MV-4-11 (cell line): ENCODE results near the gene RETREG3.
"Not testable (repeated sequence)": the region's sequence is repeated elsewhere in the genome, so short reads cannot be mapped to it uniquely, and the experiment has no call there.

Source experiments
- DNase-seq: peaks from one replicate; lab custom pipeline; 2025; lab: John Stamatoyannopoulos, UW

Gene RETREG3, protein sequence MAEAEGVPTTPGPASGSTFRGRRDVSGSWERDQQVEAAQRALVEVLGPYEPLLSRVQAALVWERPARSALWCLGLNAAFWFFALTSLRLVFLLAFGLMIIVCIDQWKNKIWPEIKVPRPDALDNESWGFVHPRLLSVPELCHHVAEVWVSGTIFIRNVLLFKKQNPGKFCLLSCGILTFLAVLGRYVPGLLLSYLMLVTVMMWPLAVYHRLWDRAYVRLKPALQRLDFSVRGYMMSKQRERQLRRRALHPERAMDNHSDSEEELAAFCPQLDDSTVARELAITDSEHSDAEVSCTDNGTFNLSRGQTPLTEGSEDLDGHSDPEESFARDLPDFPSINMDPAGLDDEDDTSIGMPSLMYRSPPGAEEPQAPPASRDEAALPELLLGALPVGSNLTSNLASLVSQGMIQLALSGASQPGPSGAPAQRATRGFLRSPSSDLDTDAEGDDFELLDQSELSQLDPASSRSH

DNA sequence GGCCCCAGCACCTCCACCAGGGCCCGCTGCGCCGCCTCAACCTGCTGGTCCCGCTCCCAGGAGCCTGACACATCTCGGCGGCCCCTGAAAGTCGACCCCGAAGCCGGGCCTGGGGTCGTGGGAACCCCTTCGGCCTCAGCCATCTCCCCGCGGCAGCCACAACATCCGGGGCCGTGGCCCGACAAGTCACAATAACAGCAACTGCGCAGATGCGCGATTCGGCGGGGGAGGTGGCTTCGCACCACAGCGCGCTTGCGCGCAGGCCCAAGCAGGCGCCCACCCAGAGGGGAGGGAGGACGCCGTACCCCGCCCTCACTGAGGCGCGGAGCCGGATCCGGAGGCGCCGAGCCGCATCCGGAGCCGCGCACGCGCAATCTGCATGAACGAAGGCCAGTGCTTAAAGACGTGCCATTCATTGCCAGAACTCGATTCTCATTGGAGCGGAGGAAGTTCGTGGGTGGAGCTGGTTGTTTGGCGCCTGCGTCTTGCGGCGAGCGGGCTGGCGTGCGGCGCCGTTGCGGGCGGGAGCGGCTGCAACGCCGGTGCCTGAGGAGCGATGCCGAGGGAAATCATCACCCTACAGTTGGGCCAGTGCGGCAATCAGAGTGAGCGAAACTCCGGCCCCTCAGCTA, at the start of gene RETREG3, which contains the start of gene TUBG1:
Gene RETREG3, minus strand, starts transcription at position 193 of the 632 bp plus-strand sequence. Its CDS starts 50 bp downstream, at position 143.
Gene TUBG1, plus strand, starts transcription at position 502 of the 632 bp plus-strand sequence. Its CDS starts 55 bp downstream, at position 557.
- peak; percentile 99 for DNase-seq

DNA sequence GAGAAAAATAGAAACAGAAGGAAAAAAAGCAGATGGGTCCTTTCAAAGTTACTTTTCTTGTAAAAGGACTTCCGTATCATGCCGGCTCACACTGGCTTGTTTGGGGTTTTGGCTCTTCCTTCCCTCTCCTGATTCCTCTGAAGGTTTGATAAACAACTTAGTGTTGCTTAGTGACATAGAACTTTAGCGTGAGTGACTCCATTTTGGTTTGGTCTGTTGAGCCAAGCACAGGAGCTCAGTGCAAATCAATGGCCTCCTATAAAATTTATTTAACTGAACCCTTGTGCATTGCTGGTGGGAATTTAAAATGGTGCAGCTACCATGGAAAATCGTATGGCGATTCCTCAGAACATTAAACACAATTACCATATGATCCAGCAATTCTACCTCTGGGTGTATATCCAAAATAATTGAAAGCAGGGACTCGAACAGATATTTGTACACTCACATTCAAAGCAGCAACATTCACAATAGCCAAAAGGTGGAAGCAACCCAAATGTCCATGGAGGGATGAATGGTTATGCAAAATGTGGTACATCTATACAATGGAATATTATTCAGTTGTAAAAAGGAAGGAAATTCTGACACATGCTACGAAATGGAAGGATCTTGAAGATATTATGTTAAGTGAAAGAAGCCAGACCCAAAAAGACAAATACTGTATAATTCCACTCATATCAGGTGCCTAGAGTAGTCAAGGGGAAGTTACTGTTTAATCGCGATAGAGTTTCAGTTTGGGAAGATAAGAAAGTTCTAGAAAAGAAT, 48.8 kb upstream of the RETREG3 start:
- no peak for DNase-seq

DNA sequence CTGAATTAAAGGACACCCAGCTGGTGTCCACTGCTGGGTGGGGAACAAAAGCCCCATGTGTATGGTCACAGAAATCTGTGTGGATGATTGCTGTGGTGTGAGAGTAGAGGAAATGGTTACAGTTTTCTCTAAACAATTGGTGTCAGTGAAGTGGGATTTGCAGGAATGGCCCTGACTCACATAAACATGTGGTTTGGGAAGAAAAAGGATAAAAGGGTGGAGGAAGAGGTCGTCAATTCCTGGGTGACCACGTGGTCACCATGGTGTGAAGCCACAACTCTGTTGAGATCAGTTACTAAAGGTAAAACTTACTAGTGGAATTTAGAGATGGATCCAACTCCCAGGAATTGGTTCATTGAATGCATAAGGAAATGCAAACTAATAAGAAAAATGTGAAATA, 46.4 kb upstream of the RETREG3 start:
- no peak for DNase-seq

DNA sequence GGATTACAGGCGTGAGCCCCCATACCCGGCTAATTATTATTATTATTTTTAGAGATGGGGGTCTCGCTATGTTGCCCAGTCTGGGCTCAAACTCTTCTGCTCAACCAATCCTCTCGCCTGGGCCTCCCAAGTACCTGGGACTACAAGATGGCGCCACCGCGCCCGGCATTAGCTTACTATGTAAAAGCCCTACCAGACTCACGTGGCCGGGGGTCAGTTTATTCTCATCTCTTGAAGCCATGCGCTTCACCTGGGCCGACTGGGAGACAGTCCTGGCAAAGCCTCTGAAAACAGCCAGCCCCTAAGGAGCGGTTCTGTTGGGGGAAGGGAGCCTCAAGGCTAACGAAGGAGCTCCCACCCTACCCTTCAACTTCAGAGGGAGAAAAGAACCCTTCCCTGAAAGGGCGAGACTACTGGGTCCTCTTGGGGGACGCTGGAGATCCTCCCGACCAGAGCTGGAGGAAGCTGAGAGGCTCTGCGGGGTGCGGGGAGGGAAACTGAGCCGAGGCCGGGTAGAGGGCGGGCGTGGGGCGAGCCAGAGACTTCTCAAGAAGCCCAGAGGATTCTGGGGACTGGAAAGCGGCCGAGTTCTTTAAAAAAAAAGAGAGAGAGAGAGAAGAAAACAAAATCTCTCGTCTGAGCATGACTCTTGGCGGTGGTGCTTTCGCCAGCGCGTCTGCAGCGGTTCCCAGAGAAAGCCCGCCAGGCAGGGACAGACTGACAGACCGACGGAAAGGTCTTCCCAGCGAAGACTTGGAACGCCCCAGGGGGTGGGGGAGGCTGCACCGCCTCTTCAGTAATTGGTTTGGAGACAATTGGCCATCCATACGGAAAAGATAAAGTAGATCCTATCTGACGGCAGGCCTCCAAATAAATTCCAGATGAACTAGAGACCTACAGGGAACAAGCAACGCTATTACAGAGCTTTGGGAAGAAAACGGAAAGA, 44.3 kb upstream of the RETREG3 start:
- DNase-seq = no peak

DNA sequence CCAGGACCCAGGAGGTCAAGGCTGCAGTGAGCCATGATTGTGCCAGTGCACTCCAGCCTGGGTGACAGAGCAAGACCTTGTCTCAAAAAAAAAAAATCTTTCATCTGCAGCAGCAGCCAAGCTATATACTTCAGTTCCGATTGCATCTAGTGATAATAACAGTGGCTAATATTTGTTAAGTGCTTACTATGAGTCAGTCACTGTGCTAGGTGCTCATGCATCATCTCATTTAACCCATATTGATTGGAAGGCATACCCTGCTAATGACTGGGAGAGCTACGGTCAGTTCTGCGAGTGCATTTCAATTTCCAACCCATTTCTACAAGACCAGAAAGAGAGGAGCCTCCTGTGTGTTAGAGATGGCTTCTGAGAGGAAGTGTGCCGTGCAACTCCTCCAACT, 42.2 kb upstream of the RETREG3 start:
- DNase-seq = peak; percentile 39

DNA sequence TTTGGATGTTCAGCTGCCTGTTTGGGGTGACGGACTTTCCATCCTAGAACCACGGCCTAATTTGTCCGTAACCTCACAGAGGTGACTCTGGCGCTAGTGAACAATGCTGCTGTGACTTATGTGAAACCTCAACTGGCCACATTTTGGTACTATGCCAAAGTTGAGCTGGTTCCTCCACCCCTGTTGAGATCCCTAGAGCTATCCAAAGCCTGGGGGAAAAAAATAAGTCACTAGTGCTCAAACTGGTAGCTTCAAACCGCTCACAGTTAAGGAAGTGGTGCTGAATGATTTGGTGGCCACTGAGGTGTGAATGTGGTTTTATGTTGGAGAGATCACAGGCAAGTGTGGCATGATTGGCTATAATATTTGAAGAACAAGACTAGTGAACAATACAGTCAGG, 38.6 kb upstream of the RETREG3 start:
- peak; percentile 30 for DNase-seq

DNA sequence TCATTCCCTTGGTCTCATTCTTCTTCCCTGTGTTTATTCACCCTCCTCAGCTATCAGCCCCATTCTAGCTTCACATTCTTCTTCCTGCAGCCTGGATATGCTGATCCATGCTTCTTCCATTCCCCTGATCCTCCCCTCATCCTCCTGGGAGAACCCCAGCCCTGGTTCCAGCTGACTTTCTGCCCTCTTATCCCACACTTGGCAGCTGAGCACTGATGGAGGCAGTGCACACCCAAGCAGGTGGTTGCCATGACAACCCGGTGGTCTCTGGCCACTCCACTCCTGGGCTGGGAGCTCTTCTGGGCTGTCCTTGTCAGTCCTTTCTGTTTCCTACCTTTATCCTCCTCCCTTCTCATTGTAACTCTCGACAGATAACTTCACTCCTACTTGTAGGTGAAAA, 33.2 kb upstream of the RETREG3 start:
- DNase-seq = no peak

DNA sequence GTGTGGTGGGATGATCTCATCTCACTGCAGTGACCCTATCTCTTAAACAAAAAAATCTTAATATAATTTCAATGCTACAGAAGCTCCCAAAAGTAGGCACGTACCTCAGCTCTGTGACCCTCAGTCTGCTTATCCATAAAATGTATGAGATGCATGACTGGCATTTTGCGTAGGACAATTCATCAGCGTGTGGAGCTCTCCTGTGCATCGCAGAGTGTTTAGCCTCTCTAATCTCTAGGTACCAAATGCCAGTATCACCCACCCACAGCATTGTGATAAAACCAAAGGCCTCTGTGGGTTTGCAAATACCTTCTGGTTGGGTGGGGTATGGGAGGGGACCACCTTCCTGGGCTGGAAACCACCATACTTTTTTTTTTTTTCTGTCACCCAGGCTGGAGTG, 30.9 kb upstream of the RETREG3 start:
- no peak for DNase-seq

DNA sequence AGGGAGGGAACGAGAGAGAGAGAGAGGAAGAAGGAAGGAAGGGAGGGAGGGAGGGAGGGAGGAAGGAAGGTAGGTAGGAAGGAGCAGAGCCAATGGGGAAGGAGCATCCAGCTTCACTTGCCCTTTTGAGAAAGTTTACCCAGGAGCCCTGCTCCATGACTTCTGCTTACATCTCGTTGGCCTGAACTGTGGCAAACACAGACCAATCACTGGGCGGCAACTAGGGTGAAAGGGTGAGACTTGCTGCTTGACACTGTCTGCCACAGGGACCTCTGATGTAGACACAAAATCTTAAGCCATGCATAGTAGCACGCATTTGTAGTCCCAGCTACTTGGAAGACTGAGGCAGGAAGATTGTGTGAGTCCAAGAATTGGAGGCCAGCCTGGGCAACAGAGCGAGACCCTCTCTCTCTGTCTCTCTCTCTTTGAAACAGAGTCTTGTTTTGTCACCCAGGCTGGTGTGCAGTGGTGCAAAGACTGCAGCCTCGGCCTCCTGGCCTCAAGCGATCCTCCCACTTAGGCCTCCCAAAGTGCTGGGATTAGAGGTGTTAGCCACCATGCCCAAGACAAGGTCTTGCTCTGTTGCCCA, 30.4 kb upstream of the RETREG3 start:
- peak; percentile 52 for DNase-seq

DNA sequence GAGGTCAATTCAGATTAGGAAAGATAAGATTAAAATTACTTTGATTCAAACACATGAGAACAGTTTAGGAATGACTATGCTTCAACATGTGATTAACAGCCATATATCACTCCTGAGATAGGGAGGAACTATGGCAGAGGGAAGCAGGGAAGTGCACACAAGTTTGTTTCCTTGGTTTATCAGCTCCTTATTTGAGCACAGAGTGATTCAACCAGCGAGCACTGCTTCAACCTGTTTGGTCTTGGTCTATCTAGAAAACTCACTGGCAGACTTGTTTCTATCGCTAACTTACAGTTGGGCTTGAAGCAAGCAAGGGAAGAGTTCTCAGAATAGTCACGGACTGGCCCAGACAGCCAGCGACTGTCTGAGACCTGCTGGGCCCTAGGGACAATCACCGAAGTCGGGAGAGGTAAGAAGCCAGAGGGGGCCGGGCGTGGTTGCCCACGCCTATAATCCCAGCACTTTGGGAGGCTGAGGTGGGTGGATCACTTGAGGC, 23.8 kb upstream of the RETREG3 start:
- DNase-seq = no peak

DNA sequence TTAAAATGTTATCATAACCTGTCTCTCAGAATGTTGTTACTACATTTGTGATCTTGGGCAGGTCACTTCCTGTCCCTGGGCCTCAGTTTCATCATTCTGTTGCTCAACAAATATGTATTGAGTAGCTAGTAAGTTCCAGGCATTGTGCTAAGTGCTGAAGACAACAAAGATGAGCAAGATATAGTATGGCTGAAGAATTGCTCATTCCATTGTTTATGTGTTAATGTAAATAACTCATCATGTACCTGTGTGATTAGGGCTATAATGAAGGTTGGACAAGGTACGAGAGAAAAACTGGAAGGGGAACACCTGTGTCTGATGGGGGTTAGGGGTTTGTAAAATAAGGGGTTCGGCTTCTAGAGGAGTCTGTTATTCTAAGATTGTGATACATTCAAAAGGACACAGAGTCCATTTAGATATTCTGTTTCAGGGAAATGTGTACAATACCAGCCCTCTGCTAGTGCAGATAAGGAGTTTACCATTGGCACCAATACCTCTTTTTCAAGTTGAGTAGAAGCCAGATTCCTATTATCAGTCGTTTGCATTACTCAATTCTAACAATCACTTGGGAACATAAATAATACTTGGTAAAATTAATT, 20.3 kb upstream of the RETREG3 start:
- no peak for DNase-seq

DNA sequence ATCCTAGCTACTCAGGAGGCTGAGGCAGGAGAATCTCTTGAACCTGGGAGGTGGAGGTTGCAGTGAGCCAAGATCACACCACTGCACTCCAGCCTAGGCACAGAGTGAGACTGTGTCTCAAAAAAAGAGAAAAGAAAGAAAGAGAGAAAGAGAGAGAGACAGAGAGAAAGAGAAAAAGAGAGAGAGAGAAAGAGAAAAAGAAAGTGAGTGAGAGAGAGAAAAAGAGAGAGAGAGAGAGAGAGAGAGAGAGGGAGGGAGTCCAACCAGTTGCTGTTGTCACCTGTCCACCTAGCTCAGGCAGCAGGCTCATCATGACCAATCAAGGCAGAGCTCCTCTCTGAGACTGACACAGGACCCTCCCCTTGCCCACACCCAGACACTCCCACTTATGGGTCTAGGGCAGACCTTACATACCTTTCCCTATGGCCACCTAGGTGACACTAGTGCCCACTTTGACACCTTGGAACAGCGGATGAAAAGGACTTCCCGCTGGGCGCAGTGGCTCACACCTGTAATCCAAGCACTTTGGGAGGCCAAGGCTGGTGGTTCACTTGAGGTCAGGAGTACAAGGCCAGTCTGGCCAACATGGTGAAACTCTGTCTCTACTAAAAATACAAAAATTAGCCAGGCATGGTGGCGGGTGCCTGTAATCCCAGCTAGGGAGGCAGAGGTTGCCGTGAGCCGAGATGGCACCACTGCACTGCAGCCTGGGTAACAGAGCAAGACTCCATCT, 18.0 kb upstream of the RETREG3 start:
- not testable (repeated sequence) for DNase-seq

DNA sequence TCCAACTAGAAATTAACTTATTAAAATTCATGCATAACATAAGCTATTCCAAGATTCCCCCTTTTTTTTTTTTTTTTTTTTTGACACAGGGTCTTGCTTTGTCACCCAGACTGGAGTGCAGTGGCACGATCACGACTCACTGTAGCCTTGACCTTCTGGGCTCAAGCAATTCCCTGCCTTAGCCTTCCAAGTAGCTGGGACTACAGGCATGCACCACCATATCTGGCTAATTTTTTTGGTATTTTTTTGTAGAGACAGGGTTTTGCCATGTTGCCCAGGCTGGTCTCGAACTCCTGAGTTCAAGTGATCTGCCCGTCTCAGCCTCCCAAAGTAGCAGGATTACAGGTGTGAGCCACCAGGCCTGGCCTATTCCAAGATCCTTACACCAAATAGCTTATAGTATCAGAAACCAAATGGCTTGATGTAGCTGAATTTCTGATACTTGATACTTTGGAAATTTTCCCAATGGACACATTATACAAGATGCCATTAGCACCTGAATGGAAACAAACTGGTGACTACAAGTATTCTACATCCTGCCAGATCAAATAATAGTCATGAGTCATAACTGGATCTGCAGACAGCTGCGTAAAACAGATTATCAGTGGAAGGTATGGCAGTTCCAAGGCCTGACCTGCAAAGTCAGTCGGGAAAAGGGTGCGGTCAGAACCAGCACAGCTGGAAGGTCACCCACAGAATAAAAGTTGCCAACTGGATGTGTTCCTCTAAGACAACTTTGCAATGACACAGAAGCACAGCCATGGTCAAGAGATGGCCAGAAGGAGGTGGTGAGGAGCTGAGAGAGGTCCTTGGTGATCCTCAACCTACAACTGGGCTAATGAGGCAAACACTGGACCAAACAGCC, 14.8 kb upstream of the RETREG3 start:
- no peak for DNase-seq

DNA sequence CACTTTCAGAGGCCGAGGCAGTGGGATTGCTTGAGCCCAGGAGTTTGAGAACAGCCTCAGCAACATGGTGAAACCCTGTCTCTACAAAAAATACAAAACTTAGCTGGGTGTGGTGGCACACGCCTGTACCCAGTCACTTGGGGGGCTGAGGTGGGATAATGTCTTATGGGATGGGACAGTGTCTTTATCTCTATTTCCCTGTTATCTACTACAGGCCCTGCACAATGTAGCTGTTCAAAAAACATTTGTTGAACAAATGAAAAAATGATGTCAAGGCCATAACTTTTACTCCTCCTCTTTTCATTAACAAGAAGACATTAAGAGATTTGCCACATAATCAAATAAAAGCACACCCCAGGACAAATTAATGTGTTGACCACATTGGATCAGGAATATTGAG, 14.1 kb upstream of the RETREG3 start:
- DNase-seq = no peak

DNA sequence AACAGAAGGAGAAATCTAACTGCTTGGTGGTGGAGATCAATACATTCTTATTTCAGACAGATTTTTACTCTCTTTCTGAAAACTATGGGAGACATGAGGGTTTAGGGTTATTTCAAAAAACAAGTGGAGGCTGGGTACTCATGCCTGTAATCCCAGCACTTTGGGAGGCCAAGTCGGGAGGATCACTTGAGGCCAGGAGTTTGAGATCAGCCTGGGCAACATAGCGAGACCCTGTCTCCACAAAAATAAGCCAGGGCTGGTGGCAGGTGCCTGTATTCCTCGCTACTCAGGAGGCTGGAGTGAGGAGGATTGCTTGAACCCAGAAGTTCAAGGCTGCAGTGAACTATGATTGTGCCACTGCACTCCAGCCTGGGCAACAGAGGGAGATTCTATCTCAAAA, 12.8 kb upstream of the RETREG3 start:
- not testable (repeated sequence) for DNase-seq

DNA sequence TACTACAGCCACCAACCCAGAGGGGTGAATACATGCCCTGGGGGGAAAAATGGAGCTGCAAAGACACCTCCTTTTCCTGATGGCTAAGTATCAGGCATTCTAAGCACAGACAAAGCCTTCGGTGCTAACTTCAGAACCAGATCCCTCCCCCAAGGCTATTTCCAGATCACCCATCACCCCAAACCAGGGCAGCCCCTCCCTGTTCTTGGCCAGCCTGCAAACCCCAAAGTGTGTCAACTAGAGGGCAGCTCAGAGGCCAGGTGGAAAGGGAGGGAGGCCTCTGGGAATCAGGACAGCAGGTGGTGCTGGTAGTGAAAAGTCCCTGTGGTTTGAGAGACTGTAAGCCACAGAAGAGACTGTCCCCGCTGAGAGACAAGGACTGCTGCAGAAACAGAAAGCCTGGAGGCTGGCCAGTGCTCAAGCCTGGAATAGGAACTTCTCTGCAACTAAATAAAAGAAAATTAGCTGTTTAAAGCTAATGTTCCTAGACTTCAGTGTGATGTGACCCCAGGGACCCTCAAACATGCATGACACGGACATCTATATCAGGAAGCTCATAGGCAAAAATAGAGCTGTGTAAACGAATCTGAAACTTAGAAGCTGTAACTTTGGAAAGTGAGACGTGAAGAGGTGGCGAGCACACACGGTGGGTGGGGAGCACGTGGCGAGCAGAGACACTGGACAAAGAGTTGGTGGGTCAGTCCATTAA, 9.4 kb upstream of the RETREG3 start:
- DNase-seq = peak; percentile 41

DNA sequence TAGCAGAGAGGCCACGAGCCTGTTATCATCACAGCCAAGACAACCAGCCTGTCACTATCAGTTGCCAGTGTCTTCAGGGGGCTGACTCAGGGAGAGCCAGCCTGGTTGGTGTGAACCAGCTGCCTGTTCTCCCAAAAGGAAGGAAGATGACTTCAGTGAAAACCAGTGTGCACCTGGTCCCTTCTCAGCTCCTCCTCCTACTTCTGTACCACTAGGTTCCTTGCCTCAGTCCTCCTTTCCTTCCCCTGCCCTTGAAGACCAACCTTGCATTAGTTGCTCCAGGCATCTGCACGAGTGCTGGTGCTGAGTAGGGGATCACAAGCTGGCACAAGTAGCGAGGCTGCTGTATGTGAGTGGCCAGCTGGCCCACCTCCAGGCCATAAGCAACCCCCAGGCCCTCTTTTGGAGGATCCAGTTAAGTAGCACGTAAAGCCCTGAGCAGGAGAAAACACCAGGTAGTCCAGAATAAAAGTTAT, 8.8 kb upstream of the RETREG3 start:
- DNase-seq = no peak
